Upper lobe of left lung (tissue), 4 donors: ENCODE measurements around the gene RSRC2.

Experiments
- POLR2A ChIP-seq, 4 donors: fragments of 450-650 bp; IDR thresholded peaks; one replicate each; pipeline ENCODE4 v1.5.1; 2016 to 2017; ENCODE audit warnings: antibody characterized with exemption in 4 of 4, mild to moderate bottlenecking in 2 of 4
- TF ChIP-seq, protein P1 (sequence below), 6 experiments: fragments of 450-650 bp in 4 of 6; fragments of 200-600 bp in 2 of 6; sonication (generic) in 2 of 6; IDR thresholded peaks; one replicate each; pipeline ENCODE4 v1.5.1; 2016 to 2019; ENCODE audit warnings: antibody characterized with exemption in 6 of 6

DNA sequence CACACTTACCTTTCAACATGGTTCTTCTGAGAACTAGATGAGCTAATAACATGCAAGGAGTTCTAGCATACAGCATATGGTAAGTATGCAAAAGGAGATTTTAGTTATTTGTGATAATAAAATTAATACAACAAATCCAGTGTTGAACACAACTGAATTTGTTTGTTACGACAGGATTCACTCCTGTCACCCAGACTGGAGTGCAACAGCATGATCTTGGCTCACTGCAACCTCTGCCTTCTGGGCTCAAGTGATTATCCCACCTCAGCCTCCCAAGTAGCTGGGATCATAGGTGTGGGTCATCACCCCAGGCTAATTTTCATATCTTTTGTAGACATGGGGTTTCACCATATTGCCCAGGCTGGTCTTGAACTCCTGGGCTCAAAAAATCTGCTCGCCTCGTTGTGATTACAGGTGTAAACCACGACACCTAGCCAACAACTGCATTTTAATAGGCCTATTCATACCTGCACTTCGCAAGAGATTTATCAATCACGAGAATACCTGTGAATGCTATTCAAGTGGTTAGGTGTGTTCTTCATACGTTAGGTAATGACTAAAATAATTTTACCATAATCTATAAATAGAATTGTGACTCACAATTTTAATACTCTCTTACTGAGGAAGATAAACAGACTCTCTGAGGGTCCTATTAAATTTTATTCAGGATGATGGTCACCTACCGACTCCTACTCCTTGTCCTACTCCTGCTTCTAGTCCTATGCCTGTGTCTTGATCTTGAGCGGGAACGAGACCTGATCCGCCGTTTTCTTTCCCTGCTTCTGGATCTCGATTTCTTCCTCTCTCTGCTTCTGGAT, 10.0 kb downstream of the RSRC2 start:
- TF ChIP-seq, protein P1, sequence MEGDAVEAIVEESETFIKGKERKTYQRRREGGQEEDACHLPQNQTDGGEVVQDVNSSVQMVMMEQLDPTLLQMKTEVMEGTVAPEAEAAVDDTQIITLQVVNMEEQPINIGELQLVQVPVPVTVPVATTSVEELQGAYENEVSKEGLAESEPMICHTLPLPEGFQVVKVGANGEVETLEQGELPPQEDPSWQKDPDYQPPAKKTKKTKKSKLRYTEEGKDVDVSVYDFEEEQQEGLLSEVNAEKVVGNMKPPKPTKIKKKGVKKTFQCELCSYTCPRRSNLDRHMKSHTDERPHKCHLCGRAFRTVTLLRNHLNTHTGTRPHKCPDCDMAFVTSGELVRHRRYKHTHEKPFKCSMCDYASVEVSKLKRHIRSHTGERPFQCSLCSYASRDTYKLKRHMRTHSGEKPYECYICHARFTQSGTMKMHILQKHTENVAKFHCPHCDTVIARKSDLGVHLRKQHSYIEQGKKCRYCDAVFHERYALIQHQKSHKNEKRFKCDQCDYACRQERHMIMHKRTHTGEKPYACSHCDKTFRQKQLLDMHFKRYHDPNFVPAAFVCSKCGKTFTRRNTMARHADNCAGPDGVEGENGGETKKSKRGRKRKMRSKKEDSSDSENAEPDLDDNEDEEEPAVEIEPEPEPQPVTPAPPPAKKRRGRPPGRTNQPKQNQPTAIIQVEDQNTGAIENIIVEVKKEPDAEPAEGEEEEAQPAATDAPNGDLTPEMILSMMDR (IDR thresholded peaks at IDR 0.05): no peak
- no peak for TF ChIP-seq POLR2A (IDR thresholded peaks at IDR 0.05)
